ENCODE results near the gene AP4B1. TPM values are rescaled to one million over a fixed set of nuclear protein-coding genes. Genes with fewer than 3 reads are reported as not detected.

The AP4B1 gene
- total RNA-seq, 6 donors from 2014 or later = 6.2 to 29.3 (median 14.0) TPM

GRCh38 chr1:113879739-113880038 lies 24.9 kb downstream of the AP4B1 start:
- H3K27ac ChIP-seq = no peak overlapping the region
- DNase-seq (no peak), ATAC-seq (ENCODE audit: low FRiP score in 2 of 2) (no peak)
- TF ChIP-seq POLR2AphosphoS5 (IDR thresholded peaks at IDR 0.05) = no peak
- no peak for TF ChIP-seq EP300 (IDR thresholded peaks at IDR 0.05)
- TF ChIP-seq CTCF (IDR thresholded peaks at IDR 0.05) = no peak
- TF ChIP-seq POLR2A (IDR thresholded peaks at IDR 0.05) = no peak
- H3K36me3 ChIP-seq = no peaks in the 10 kb centered on the region
- no peaks in the 10 kb centered on the region for H3K9me3 ChIP-seq
- WGBS, 2 donors = 92 to 96% methylated on average over 4 of the region's 4 CpGs
- H3K4me1 ChIP-seq = peaks cover 0 to 2% (median 0%) of the 10 kb centered on the region in 4 donors
- H3K4me3 ChIP-seq = no peak overlapping the region
- no peaks in the 10 kb centered on the region for H3K27me3 ChIP-seq

- no peak for ATAC-seq (ENCODE audit: low FRiP score in 2 of 2)
- H3K4me1 ChIP-seq = peaks cover 7 to 10% (median 9%) of the 10 kb centered on the region in 4 donors
- no peak for DNase-seq
- H3K4me3 ChIP-seq = no peak overlapping the region
- WGBS, 2 donors = 90 to 93% methylated on average over 5 of the region's 5 CpGs
- no peaks in the 10 kb centered on the region for H3K27me3 ChIP-seq
- H3K9me3 ChIP-seq = no peaks in the 10 kb centered on the region
- no peaks in the 10 kb centered on the region for H3K36me3 ChIP-seq
- H3K27ac ChIP-seq = no peak overlapping the region
- no peak for TF ChIP-seq POLR2AphosphoS5 (IDR thresholded peaks at IDR 0.05)
- no peak for TF ChIP-seq POLR2A (IDR thresholded peaks at IDR 0.05)
- TF ChIP-seq EP300 (IDR thresholded peaks at IDR 0.05) = no peak
- TF ChIP-seq CTCF (IDR thresholded peaks at IDR 0.05) = no peak
Observed at GRCh38 chr1:113876176-113876575, 28.4 kb downstream of the AP4B1 start.

- H3K4me1 ChIP-seq = peaks cover 7 to 9% (median 8%) of the 10 kb centered on the region in 4 donors
- no peak for TF ChIP-seq POLR2AphosphoS5 (IDR thresholded peaks at IDR 0.05)
- TF ChIP-seq POLR2A (IDR thresholded peaks at IDR 0.05) = no peak
- TF ChIP-seq EP300 (IDR thresholded peaks at IDR 0.05) = no peak
- no peak for TF ChIP-seq CTCF (IDR thresholded peaks at IDR 0.05)
- ATAC-seq (ENCODE audit: low FRiP score in 2 of 2) = no peak
- DNase-seq = no peak
- no peak overlapping the region for H3K27ac ChIP-seq
- H3K9me3 ChIP-seq = no peaks in the 10 kb centered on the region
- H3K36me3 ChIP-seq = no peaks in the 10 kb centered on the region
- WGBS, 2 donors = 89 to 94% methylated on average over 2 of the region's 2 CpGs
- H3K4me3 ChIP-seq = no peak overlapping the region
- no peaks in the 10 kb centered on the region for H3K27me3 ChIP-seq
Observed at GRCh38 chr1:113875714-113876113, 28.9 kb downstream of the AP4B1 start.

- peaks cover 7 to 9% (median 8%) of the 10 kb centered on the region in 4 donors for H3K4me1 ChIP-seq
- peak overlapping the region in 1 of 4 donors; percentile 85 for H3K27ac ChIP-seq
- no peaks in the 10 kb centered on the region for H3K9me3 ChIP-seq
- no peaks in the 10 kb centered on the region for H3K36me3 ChIP-seq
- DNase-seq = no peak
- no peaks in the 10 kb centered on the region for H3K27me3 ChIP-seq
- H3K4me3 ChIP-seq = no peak overlapping the region
- TF ChIP-seq POLR2A (IDR thresholded peaks at IDR 0.05) (no peak), CTCF (IDR thresholded peaks at IDR 0.05) (no peak), EP300 (IDR thresholded peaks at IDR 0.05) (no peak), POLR2AphosphoS5 (IDR thresholded peaks at IDR 0.05) (no peak)
- 55 to 74% methylated on average over 1 of the region's 1 CpG for WGBS, 2 donors
- ATAC-seq (ENCODE audit: low FRiP score in 2 of 2) = no peak
Observed at GRCh38 chr1:113874012-113874879, 30.4 kb downstream of the AP4B1 start.
